ENCODE data around the gene MICU1.
"Not testable (repeated sequence)": the region's sequence is repeated elsewhere in the genome, so short reads cannot be mapped to it uniquely, and the experiment has no call there.

The MICU1 gene

DNA sequence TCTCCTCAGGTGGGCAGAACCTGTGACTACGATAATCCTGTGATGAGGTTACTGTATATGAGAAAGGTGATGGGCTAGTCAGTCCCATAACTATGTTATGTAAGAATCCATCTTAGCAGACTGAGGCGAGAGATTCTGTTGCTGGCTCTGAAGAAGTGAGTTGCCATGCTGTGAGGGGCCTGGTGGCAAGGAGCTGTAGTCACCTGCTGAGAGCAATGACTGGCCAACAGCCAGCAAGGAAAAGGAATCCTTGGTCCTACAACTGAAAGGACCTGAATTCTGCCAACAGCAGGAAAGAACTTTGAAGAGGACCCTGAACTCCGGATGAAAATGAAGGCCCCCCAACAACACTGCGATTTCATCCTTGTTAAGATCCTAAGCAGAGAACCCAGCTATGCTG lies 240.2 kb downstream of the MICU1 start:
- ATAC-seq: no peak
- no peak for TF ChIP-seq OSR1 (CRISPR knock-in tag; IDR thresholded peaks at IDR 0.05)
- TF ChIP-seq SNAI2 (CRISPR knock-in tag; IDR thresholded peaks at IDR 0.05): no peak
- no peak for TF ChIP-seq PPARA (CRISPR knock-in tag; IDR thresholded peaks at IDR 0.05; ENCODE audit: borderline replicate concordance)

DNA sequence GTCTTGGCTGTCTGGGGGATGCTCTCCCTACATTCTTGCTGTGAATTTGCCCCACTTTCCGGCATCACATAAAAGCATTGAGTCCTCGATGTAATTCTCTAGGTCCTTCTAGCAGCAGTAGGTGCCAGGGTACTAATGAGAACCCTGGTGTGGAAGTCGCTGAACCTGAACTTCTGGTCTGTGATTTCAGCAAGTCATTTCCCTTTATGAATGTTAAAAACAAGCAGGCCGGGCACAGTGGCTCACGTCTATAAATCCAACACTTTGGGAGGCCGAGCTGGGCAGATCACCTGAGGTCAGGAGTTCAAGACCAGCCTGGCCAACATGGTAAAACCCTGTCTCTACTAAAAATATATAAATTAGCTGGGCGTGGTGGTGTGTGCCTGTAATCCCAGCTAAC lies 240.9 kb downstream of the MICU1 start:
- not testable (repeated sequence) for ATAC-seq

DNA sequence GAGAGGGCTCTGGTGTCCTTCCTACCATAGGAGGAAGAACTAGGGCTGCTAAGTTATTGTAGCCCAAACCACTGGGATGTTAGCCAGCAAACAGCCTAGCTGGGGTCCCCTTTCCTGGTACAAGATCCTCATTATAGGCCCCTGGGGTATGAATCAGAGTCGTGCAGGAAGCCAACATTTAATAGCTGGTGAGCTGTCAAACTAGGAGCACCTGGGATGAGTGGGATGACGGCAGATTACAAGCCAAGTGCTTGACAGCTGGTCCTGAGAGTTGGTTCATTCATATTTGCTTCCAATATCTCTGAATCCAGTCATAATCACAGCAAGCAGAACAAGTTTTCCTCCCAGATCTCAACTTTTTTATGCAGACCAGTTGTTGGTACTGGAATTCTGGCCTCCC lies 246.1 kb downstream of the MICU1 start:
- no peak for ATAC-seq
- TF ChIP-seq, protein P1, sequence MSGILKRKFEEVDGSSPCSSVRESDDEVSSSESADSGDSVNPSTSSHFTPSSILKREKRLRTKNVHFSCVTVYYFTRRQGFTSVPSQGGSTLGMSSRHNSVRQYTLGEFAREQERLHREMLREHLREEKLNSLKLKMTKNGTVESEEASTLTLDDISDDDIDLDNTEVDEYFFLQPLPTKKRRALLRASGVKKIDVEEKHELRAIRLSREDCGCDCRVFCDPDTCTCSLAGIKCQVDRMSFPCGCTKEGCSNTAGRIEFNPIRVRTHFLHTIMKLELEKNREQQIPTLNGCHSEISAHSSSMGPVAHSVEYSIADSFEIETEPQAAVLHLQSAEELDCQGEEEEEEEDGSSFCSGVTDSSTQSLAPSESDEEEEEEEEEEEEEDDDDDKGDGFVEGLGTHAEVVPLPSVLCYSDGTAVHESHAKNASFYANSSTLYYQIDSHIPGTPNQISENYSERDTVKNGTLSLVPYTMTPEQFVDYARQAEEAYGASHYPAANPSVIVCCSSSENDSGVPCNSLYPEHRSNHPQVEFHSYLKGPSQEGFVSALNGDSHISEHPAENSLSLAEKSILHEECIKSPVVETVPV (CRISPR knock-in tag; IDR thresholded peaks at IDR 0.05): no peak
- TF ChIP-seq ARNTL (CRISPR knock-in tag; IDR thresholded peaks at IDR 0.05; ENCODE audit: borderline replicate concordance, low read depth) (no peak), ZNF70 (CRISPR knock-in tag; IDR thresholded peaks at IDR 0.05) (no peak), ZNF8 (CRISPR knock-in tag; IDR thresholded peaks at IDR 0.05) (no peak), ESRRG (CRISPR knock-in tag; IDR thresholded peaks at IDR 0.05) (no peak), TCF4 (CRISPR knock-in tag; IDR thresholded peaks at IDR 0.05; ENCODE audit: borderline replicate concordance) (no peak)

DNA sequence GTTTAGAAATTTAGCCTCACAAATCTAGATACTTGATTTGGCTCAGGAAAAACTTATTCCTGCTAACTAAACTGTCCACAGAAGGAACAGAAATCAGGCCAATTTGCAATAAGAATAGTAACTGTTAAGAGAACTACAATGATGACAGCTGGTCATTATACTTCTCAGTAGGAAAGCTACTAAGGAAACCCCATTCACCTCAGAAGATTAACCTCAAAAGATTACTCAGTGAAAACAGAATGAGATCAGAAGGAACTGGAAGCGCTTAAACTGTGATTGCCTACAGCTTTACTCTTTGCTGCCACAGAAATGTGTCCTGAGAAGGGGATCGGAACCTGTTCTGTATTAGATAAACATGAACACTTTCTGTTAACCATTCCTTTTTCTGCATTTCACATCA lies 246.8 kb downstream of the MICU1 start:
- ATAC-seq: no peak
- TF ChIP-seq, protein P2, sequence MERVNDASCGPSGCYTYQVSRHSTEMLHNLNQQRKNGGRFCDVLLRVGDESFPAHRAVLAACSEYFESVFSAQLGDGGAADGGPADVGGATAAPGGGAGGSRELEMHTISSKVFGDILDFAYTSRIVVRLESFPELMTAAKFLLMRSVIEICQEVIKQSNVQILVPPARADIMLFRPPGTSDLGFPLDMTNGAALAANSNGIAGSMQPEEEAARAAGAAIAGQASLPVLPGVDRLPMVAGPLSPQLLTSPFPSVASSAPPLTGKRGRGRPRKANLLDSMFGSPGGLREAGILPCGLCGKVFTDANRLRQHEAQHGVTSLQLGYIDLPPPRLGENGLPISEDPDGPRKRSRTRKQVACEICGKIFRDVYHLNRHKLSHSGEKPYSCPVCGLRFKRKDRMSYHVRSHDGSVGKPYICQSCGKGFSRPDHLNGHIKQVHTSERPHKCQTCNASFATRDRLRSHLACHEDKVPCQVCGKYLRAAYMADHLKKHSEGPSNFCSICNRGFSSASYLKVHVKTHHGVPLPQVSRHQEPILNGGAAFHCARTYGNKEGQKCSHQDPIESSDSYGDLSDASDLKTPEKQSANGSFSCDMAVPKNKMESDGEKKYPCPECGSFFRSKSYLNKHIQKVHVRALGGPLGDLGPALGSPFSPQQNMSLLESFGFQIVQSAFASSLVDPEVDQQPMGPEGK (CRISPR knock-in tag; IDR thresholded peaks at IDR 0.05; ENCODE audit: borderline replicate concordance): no peak
- TF ChIP-seq TOX (CRISPR knock-in tag; IDR thresholded peaks at IDR 0.05; ENCODE audit: borderline replicate concordance): no peak
- no peak for TF ChIP-seq ZC3H10 (CRISPR knock-in tag; IDR thresholded peaks at IDR 0.05)
- no peak for TF ChIP-seq PPARA (CRISPR knock-in tag; IDR thresholded peaks at IDR 0.05; ENCODE audit: borderline replicate concordance)
- TF ChIP-seq CSDC2 (CRISPR knock-in tag; IDR thresholded peaks at IDR 0.05): no peak
- TF ChIP-seq TCF4 (CRISPR knock-in tag; IDR thresholded peaks at IDR 0.05; ENCODE audit: borderline replicate concordance): no peak
- TF ChIP-seq GLIS3 (CRISPR knock-in tag; IDR thresholded peaks at IDR 0.05): no peak
- no peak for TF ChIP-seq ZNF565 (CRISPR knock-in tag; conservative IDR thresholded peaks at IDR 0.05; ENCODE audit: low read depth)
- no peak for TF ChIP-seq ARNTL (CRISPR knock-in tag; IDR thresholded peaks at IDR 0.05; ENCODE audit: borderline replicate concordance, low read depth)
- no peak for TF ChIP-seq ZFP30 (CRISPR knock-in tag; IDR thresholded peaks at IDR 0.05)
- TF ChIP-seq ZNF8 (CRISPR knock-in tag; IDR thresholded peaks at IDR 0.05): no peak
- TF ChIP-seq BACH2 (CRISPR knock-in tag; IDR thresholded peaks at IDR 0.05; ENCODE audit: borderline replicate concordance): no peak

DNA sequence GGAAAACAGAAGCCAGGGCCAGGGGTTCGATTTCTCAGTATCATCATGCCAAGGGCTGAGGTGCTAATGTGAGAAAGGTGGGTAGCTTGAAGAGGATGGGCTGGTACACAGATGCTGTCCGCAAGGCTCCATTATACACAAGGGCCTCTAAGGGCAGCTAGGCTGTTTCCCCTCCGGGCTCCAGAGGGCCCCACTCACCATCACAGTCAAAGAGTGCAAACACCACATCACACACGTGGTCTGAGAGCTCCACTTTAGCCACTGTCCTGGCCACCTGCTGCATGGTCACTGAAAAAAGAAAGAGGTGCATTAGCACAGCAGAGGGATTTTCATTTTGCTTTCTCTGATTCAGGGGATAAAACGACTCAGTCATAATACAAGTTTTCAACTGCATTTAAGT lies 250.3 kb downstream of the MICU1 start:
- TF ChIP-seq RARB (CRISPR knock-in tag; IDR thresholded peaks at IDR 0.05): no peak
- TF ChIP-seq ISL1 (CRISPR knock-in tag; IDR thresholded peaks at IDR 0.05): no peak
- no peak for TF ChIP-seq ZFP30 (CRISPR knock-in tag; IDR thresholded peaks at IDR 0.05)
- no peak for TF ChIP-seq OSR1 (CRISPR knock-in tag; IDR thresholded peaks at IDR 0.05)
- TF ChIP-seq GLIS3 (CRISPR knock-in tag; IDR thresholded peaks at IDR 0.05): no peak
- TF ChIP-seq, protein P3, sequence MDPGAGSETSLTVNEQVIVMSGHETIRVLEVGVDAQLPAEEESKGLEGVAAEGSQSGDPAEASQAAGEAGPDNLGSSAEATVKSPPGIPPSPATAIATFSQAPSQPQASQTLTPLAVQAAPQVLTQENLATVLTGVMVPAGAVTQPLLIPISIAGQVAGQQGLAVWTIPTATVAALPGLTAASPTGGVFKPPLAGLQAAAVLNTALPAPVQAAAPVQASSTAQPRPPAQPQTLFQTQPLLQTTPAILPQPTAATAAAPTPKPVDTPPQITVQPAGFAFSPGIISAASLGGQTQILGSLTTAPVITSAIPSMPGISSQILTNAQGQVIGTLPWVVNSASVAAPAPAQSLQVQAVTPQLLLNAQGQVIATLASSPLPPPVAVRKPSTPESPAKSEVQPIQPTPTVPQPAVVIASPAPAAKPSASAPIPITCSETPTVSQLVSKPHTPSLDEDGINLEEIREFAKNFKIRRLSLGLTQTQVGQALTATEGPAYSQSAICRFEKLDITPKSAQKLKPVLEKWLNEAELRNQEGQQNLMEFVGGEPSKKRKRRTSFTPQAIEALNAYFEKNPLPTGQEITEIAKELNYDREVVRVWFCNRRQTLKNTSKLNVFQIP (CRISPR knock-in tag; IDR thresholded peaks at IDR 0.05; ENCODE audit: borderline replicate concordance, low read depth): no peak
- no peak for TF ChIP-seq ZNF565 (CRISPR knock-in tag; conservative IDR thresholded peaks at IDR 0.05; ENCODE audit: low read depth)
- TF ChIP-seq ARNTL (CRISPR knock-in tag; IDR thresholded peaks at IDR 0.05; ENCODE audit: borderline replicate concordance, low read depth): no peak
- no peak for TF ChIP-seq ZFP3 (CRISPR knock-in tag; IDR thresholded peaks at IDR 0.05)
- TF ChIP-seq, protein P2 (CRISPR knock-in tag; IDR thresholded peaks at IDR 0.05; ENCODE audit: borderline replicate concordance): no peak
- no peak for TF ChIP-seq ESRRG (CRISPR knock-in tag; IDR thresholded peaks at IDR 0.05)
- no peak for TF ChIP-seq BACH2 (CRISPR knock-in tag; IDR thresholded peaks at IDR 0.05; ENCODE audit: borderline replicate concordance)
- TF ChIP-seq ZNF70 (CRISPR knock-in tag; IDR thresholded peaks at IDR 0.05): no peak
- TF ChIP-seq TCF4 (CRISPR knock-in tag; IDR thresholded peaks at IDR 0.05; ENCODE audit: borderline replicate concordance): no peak
- ATAC-seq: peak; percentile 82
